ENCODE data around the gene CCDC92. TPM values are rescaled to one million over a fixed set of nuclear protein-coding genes. Genes with fewer than 3 reads are reported as not detected.

CCDC92 gene
- total RNA-seq, 2 donors from 2014 or later: 21.1 to 31.0 TPM

- Mint-ChIP-seq H3K9me3 (no peaks in the 10 kb centered on the region), H3K4me3 (no peak overlapping the region), H3K27ac (no peak overlapping the region), H3K4me1 (ENCODE audit: low read depth) (peaks cover 12% of the 10 kb centered on the region), H3K27me3 (ENCODE audit: low read depth) (no peaks in the 10 kb centered on the region), H3K36me3 (ENCODE audit: insufficient read depth in 2 of 2) (no peaks in the 10 kb centered on the region)
- ATAC-seq (replicated peaks in 1 of 2) (no peak), DNase-seq (no peak)
These were observed 12.4 kb downstream of the CCDC92 start for GRCh38 chr12:123960029-123960735.

- no peaks in the 10 kb centered on the region for H3K27me3 Mint-ChIP-seq (ENCODE audit: low read depth)
- H3K36me3 Mint-ChIP-seq (ENCODE audit: insufficient read depth in 2 of 2): no peaks in the 10 kb centered on the region
- no peak for ATAC-seq (replicated peaks in 1 of 2)
- no peak for DNase-seq
- peaks cover 12% of the 10 kb centered on the region for H3K4me1 Mint-ChIP-seq (ENCODE audit: low read depth)
- no peak overlapping the region for H3K27ac Mint-ChIP-seq
- H3K4me3 Mint-ChIP-seq: no peak overlapping the region
- H3K9me3 Mint-ChIP-seq: no peaks in the 10 kb centered on the region
These were observed 13.8 kb downstream of the CCDC92 start for GRCh38 chr12:123958876-123959275.

- DNase-seq (no peak), ATAC-seq (replicated peaks in 1 of 2) (no peak)
- Mint-ChIP-seq H3K27ac (no peak overlapping the region), H3K27me3 (ENCODE audit: low read depth) (no peaks in the 10 kb centered on the region), H3K4me3 (no peak overlapping the region), H3K9me3 (no peaks in the 10 kb centered on the region), H3K4me1 (ENCODE audit: low read depth) (peaks cover 11% of the 10 kb centered on the region), H3K36me3 (ENCODE audit: insufficient read depth in 2 of 2) (no peaks in the 10 kb centered on the region)
These were observed 14.2 kb downstream of the CCDC92 start for GRCh38 chr12:123958462-123958861.

GRCh38 chr12:123957196-123957595 lies 15.4 kb downstream of the CCDC92 start:
- Mint-ChIP-seq H3K9me3 (no peaks in the 10 kb centered on the region), H3K36me3 (ENCODE audit: insufficient read depth in 2 of 2) (no peaks in the 10 kb centered on the region), H3K4me3 (no peak overlapping the region), H3K27me3 (ENCODE audit: low read depth) (no peaks in the 10 kb centered on the region), H3K27ac (no peak overlapping the region), H3K4me1 (ENCODE audit: low read depth) (no peaks in the 10 kb centered on the region)
- ATAC-seq (replicated peaks in 1 of 2) (no peak), DNase-seq (no peak)

GRCh38 chr12:123956249-123956648 lies 16.4 kb downstream of the CCDC92 start:
- ATAC-seq (replicated peaks in 1 of 2) (no peak), DNase-seq (no peak)
- Mint-ChIP-seq H3K9me3 (no peaks in the 10 kb centered on the region), H3K27me3 (ENCODE audit: low read depth) (no peaks in the 10 kb centered on the region), H3K4me3 (no peak overlapping the region), H3K27ac (no peak overlapping the region), H3K36me3 (ENCODE audit: insufficient read depth in 2 of 2) (no peaks in the 10 kb centered on the region), H3K4me1 (ENCODE audit: low read depth) (no peaks in the 10 kb centered on the region)

- no peak overlapping the region for H3K4me3 Mint-ChIP-seq
- H3K27me3 Mint-ChIP-seq (ENCODE audit: low read depth): no peaks in the 10 kb centered on the region
- no peaks in the 10 kb centered on the region for H3K4me1 Mint-ChIP-seq (ENCODE audit: low read depth)
- no peaks in the 10 kb centered on the region for H3K9me3 Mint-ChIP-seq
- no peak for ATAC-seq (replicated peaks in 1 of 2)
- no peaks in the 10 kb centered on the region for H3K36me3 Mint-ChIP-seq (ENCODE audit: insufficient read depth in 2 of 2)
- DNase-seq: no peak
- H3K27ac Mint-ChIP-seq: no peak overlapping the region
These were observed 17.8 kb downstream of the CCDC92 start for GRCh38 chr12:123954647-123955350.

GRCh38 chr12:123952037-123952436 lies 20.6 kb downstream of the CCDC92 start:
- Mint-ChIP-seq H3K9me3 (no peaks in the 10 kb centered on the region), H3K27ac (no peak overlapping the region), H3K4me3 (no peak overlapping the region), H3K36me3 (ENCODE audit: insufficient read depth in 2 of 2) (no peaks in the 10 kb centered on the region), H3K4me1 (ENCODE audit: low read depth) (no peaks in the 10 kb centered on the region), H3K27me3 (ENCODE audit: low read depth) (no peaks in the 10 kb centered on the region)
- ATAC-seq (replicated peaks in 1 of 2) (no peak), DNase-seq (no peak)

- no peaks in the 10 kb centered on the region for H3K4me1 Mint-ChIP-seq (ENCODE audit: low read depth)
- DNase-seq (no peak), ATAC-seq (replicated peaks in 1 of 2) (no peak)
- no peak overlapping the region for H3K27ac Mint-ChIP-seq
- no peak overlapping the region for H3K4me3 Mint-ChIP-seq
- H3K27me3 Mint-ChIP-seq (ENCODE audit: low read depth): no peaks in the 10 kb centered on the region
- H3K9me3 Mint-ChIP-seq: no peaks in the 10 kb centered on the region
- H3K36me3 Mint-ChIP-seq (ENCODE audit: insufficient read depth in 2 of 2): no peaks in the 10 kb centered on the region
These were observed 21.2 kb downstream of the CCDC92 start for GRCh38 chr12:123951467-123951866.

GRCh38 chr12:123950476-123951349 lies 21.9 kb downstream of the CCDC92 start:
- ATAC-seq (replicated peaks in 1 of 2) (no peak), DNase-seq (no peak)
- no peaks in the 10 kb centered on the region for H3K27me3 Mint-ChIP-seq (ENCODE audit: low read depth)
- H3K36me3 Mint-ChIP-seq (ENCODE audit: insufficient read depth in 2 of 2): no peaks in the 10 kb centered on the region
- no peaks in the 10 kb centered on the region for H3K4me1 Mint-ChIP-seq (ENCODE audit: low read depth)
- no peak overlapping the region for H3K27ac Mint-ChIP-seq
- no peak overlapping the region for H3K4me3 Mint-ChIP-seq
- H3K9me3 Mint-ChIP-seq: no peaks in the 10 kb centered on the region

GRCh38 chr12:123949770-123950165 lies 22.9 kb downstream of the CCDC92 start:
- no peaks in the 10 kb centered on the region for H3K9me3 Mint-ChIP-seq
- DNase-seq (no peak), ATAC-seq (replicated peaks in 1 of 2) (no peak)
- H3K4me3 Mint-ChIP-seq: no peak overlapping the region
- H3K27ac Mint-ChIP-seq: no peak overlapping the region
- no peaks in the 10 kb centered on the region for H3K4me1 Mint-ChIP-seq (ENCODE audit: low read depth)
- H3K36me3 Mint-ChIP-seq (ENCODE audit: insufficient read depth in 2 of 2): no peaks in the 10 kb centered on the region
- no peaks in the 10 kb centered on the region for H3K27me3 Mint-ChIP-seq (ENCODE audit: low read depth)

- no peak overlapping the region for H3K4me3 Mint-ChIP-seq
- no peak for ATAC-seq (replicated peaks in 1 of 2)
- H3K36me3 Mint-ChIP-seq (ENCODE audit: insufficient read depth in 2 of 2): no peaks in the 10 kb centered on the region
- H3K4me1 Mint-ChIP-seq (ENCODE audit: low read depth): no peaks in the 10 kb centered on the region
- H3K27ac Mint-ChIP-seq: no peak overlapping the region
- no peaks in the 10 kb centered on the region for H3K27me3 Mint-ChIP-seq (ENCODE audit: low read depth)
- H3K9me3 Mint-ChIP-seq: no peaks in the 10 kb centered on the region
- no peak for DNase-seq
These were observed 23.5 kb downstream of the CCDC92 start for GRCh38 chr12:123948796-123949769.

- Mint-ChIP-seq H3K4me3 (no peak overlapping the region), H3K27ac (no peak overlapping the region), H3K9me3 (no peaks in the 10 kb centered on the region), H3K27me3 (ENCODE audit: low read depth) (no peaks in the 10 kb centered on the region), H3K4me1 (ENCODE audit: low read depth) (no peaks in the 10 kb centered on the region), H3K36me3 (ENCODE audit: insufficient read depth in 2 of 2) (no peaks in the 10 kb centered on the region)
- ATAC-seq (replicated peaks in 1 of 2) (no peak), DNase-seq (no peak)
These were observed 24.2 kb downstream of the CCDC92 start for GRCh38 chr12:123948401-123948795.

All from activated T-cell treated with anti-CD3 and anti-CD28 coated beads, Interleukin-2, amount 50 U/mL, for 72 hours (primary cell).